Measurements from ENCODE around the gene NIPBL.

NIPBL gene

DNA sequence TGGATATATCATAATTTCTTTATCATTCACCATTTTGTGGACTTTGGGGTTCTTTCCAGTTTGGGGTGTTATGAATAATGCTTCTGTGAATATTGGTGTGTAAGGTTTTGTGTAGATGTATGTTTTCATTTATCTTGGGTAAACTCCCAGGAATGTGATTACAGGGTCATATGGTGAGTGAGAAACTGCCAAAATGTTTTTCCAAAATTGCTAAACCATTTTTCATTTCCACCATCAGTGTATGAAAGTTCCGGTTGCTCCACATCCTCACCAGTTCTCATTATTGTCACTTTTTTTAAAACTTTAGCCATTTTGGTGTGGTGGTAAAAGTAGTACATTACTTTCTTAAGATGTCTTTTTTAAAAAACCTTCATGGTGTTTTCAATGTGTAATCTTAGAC lies 152.9 kb downstream of the NIPBL start:
- WGBS, 2 experiments (ENCODE audit: insufficient coverage in 2 of 2), result no CpG with 5 or more reads among the region's 1 CpG
- no peaks in the 10 kb centered on the region for H3K9me3 ChIP-seq (ENCODE audit: control insufficient read depth, low read length)
- no peak overlapping the region for H3K27ac ChIP-seq (ENCODE audit: low read depth, low read length, severe bottlenecking)
- no peaks in the 10 kb centered on the region for H3K4me1 ChIP-seq (ENCODE audit: control insufficient read depth, insufficient read depth, low read length, poor library complexity, severe bottlenecking)
- peaks cover 51% of the 10 kb centered on the region for H3K36me3 ChIP-seq (ENCODE audit: control insufficient read depth, insufficient read depth, low read length)
- no peak overlapping the region for H3K4me3 ChIP-seq (ENCODE audit: extremely low read depth, insufficient read depth, low read length, poor library complexity, severe bottlenecking)

DNA sequence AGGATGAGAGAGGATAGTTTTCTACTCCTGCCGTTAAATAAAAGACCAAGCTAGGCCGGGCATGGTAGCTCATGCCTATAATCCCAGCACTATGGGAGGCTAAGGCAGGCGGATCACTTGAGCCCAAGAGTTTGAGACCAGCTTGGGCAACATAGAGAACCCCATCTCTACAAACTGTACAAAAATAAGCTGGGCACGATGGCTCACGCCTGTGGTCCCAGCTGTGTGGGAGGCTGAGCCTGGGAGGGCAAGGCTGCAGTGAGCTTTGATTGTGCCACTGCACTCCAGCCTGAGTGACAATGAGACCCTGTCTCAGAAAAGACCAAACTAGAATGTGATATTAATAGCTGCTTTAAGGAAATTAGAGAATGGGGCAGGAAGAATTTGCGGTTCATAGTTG lies 158.4 kb downstream of the NIPBL start:
- 86 to 87% methylated on average over 5 to 6 of the region's 6 CpGs for WGBS, 2 experiments (ENCODE audit: insufficient coverage in 2 of 2)
- Histone ChIP-seq H3K4me3 (ENCODE audit: extremely low read depth, insufficient read depth, low read length, poor library complexity, severe bottlenecking) (no peak overlapping the region), H3K4me1 (ENCODE audit: control insufficient read depth, insufficient read depth, low read length, poor library complexity, severe bottlenecking) (no peaks in the 10 kb centered on the region), H3K9me3 (ENCODE audit: control insufficient read depth, low read length) (no peaks in the 10 kb centered on the region), H3K27ac (ENCODE audit: low read depth, low read length, severe bottlenecking) (no peak overlapping the region), H3K36me3 (ENCODE audit: control insufficient read depth, insufficient read depth, low read length) (peaks cover 25% of the 10 kb centered on the region)

DNA sequence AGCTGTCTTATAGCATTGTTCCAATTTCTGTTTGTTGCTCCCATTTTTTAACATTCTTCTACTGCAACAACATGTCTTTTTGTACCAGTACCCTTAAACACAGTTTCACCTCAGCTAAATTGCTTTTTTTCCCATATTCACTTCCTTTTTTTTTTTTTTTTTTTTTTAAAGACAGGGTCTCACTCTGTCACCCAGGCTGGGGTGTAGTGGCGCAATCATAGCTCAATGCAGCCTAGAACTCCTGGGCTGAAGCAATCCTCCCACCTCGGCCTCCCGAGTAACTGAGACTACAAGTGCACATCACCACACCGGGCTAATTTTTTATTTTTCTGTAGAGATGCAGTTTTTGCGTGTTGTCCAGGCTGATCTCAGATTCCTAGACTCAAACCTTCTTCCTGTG lies 161.3 kb downstream of the NIPBL start:
- H3K36me3 ChIP-seq (ENCODE audit: control insufficient read depth, insufficient read depth, low read length), result peaks cover 18% of the 10 kb centered on the region
- H3K9me3 ChIP-seq (ENCODE audit: control insufficient read depth, low read length), result no peaks in the 10 kb centered on the region
- H3K27ac ChIP-seq (ENCODE audit: low read depth, low read length, severe bottlenecking), result no peak overlapping the region
- H3K4me1 ChIP-seq (ENCODE audit: control insufficient read depth, insufficient read depth, low read length, poor library complexity, severe bottlenecking), result no peaks in the 10 kb centered on the region
- no peak overlapping the region for H3K4me3 ChIP-seq (ENCODE audit: extremely low read depth, insufficient read depth, low read length, poor library complexity, severe bottlenecking)
- WGBS, 2 experiments (ENCODE audit: insufficient coverage in 2 of 2), result 88 to 97% methylated on average over 4 of the region's 5 CpGs

DNA sequence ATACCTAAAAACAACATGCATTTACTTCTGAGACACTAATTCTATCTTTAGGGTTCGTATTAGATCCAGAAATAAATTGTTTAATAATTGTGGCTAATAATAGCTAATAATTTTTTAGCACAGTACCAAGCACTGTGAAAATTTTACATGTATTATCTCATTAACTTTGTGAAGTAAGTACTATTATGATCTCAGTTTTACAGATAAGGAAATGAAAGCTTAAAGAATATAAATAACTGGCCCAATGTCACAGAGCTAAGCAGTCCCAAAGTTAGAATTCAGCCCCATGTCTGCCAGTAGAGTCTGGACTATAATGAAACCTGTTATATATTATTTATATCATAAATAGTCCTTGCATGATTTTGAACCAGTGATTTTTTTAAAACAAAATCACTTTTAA lies 163.3 kb downstream of the NIPBL start:
- Histone ChIP-seq H3K4me3 (ENCODE audit: extremely low read depth, insufficient read depth, low read length, poor library complexity, severe bottlenecking) (no peak overlapping the region), H3K4me1 (ENCODE audit: control insufficient read depth, insufficient read depth, low read length, poor library complexity, severe bottlenecking) (no peaks in the 10 kb centered on the region), H3K36me3 (ENCODE audit: control insufficient read depth, insufficient read depth, low read length) (peaks cover 26% of the 10 kb centered on the region), H3K9me3 (ENCODE audit: control insufficient read depth, low read length) (no peaks in the 10 kb centered on the region), H3K27ac (ENCODE audit: low read depth, low read length, severe bottlenecking) (no peak overlapping the region)
- WGBS, 2 experiments (ENCODE audit: insufficient coverage in 2 of 2), result no CpG with 5 or more reads among the region's 1 CpG

DNA sequence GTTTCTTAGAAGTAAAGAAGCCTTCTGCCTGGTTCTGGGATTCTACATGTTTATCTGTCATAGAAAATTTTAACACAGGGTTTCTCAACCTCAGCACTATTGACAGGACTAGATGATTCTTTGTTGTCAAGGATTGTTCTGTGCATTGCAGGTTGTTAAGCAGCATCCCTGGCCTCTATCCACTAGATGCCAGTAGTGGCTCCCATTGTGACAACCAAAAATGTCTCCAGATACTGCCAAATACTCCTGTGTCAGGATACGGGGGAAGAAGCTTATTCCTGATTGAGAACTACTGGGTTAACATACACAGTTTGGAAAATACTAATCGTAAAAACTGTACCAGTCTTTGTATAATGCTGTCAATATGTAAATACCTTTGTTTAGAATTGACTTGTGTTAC lies 167.1 kb downstream of the NIPBL start:
- Histone ChIP-seq H3K4me3 (ENCODE audit: extremely low read depth, insufficient read depth, low read length, poor library complexity, severe bottlenecking) (no peak overlapping the region), H3K27ac (ENCODE audit: low read depth, low read length, severe bottlenecking) (no peak overlapping the region), H3K9me3 (ENCODE audit: control insufficient read depth, low read length) (no peaks in the 10 kb centered on the region), H3K4me1 (ENCODE audit: control insufficient read depth, insufficient read depth, low read length, poor library complexity, severe bottlenecking) (no peaks in the 10 kb centered on the region), H3K36me3 (ENCODE audit: control insufficient read depth, insufficient read depth, low read length) (peaks cover 39% of the 10 kb centered on the region)
- 60% methylated on average over 1 of the region's 2 CpGs; no CpG with 5 or more reads in 1 of the 2 experiments for WGBS, 2 experiments (ENCODE audit: insufficient coverage in 2 of 2)

DNA sequence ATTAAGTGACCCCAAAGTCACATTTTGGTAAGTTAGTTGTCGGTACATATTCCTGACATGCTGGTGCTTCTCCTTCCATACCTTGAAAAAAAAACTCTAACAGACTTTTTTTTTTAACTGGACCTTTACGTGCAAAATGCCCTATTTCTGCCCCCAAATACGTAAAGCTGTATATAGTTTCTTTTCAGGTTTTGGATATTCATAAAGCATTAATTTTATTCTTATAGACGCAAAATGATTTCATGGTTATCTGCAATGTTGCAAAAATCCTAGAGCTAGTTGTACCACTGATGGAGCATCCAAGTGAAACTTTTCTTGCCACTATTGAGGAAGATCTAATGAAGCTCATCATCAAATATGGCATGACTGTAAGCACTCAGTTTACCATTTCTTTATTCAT lies 167.6 kb downstream of the NIPBL start:
- Histone ChIP-seq H3K4me3 (ENCODE audit: extremely low read depth, insufficient read depth, low read length, poor library complexity, severe bottlenecking) (no peak overlapping the region), H3K27ac (ENCODE audit: low read depth, low read length, severe bottlenecking) (no peak overlapping the region), H3K4me1 (ENCODE audit: control insufficient read depth, insufficient read depth, low read length, poor library complexity, severe bottlenecking) (no peaks in the 10 kb centered on the region), H3K36me3 (ENCODE audit: control insufficient read depth, insufficient read depth, low read length) (peaks cover 39% of the 10 kb centered on the region), H3K9me3 (ENCODE audit: control insufficient read depth, low read length) (no peaks in the 10 kb centered on the region)
- 100% methylated on average over 1 of the region's 4 CpGs; no CpG with 5 or more reads in 1 of the 2 experiments for WGBS, 2 experiments (ENCODE audit: insufficient coverage in 2 of 2)

DNA sequence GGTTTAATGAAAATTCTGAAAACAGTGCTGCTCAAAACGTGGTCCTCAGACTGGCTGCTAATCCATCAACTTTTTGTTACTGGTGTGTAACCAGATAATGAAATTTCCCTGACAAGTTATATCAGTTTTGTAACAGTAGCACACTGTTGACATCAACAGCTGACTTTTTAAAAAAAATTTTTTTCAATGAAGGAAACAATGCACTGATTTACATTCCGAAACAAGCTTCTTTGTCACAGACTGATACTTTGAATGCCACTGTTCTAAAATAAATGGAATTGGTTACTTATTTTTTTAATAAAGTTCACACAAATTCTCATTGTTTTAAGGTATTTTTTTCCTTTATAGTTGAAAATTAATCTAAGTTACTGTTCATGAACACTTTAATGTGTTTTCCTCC lies 169.1 kb downstream of the NIPBL start:
- Histone ChIP-seq H3K9me3 (ENCODE audit: control insufficient read depth, low read length) (no peaks in the 10 kb centered on the region), H3K4me1 (ENCODE audit: control insufficient read depth, insufficient read depth, low read length, poor library complexity, severe bottlenecking) (no peaks in the 10 kb centered on the region), H3K36me3 (ENCODE audit: control insufficient read depth, insufficient read depth, low read length) (peaks cover 47% of the 10 kb centered on the region), H3K27ac (ENCODE audit: low read depth, low read length, severe bottlenecking) (no peak overlapping the region), H3K4me3 (ENCODE audit: extremely low read depth, insufficient read depth, low read length, poor library complexity, severe bottlenecking) (no peak overlapping the region)
- 78 to 100% methylated on average over 1 of the region's 2 CpGs for whole genome bisulfite sequencing, 2 experiments (ENCODE audit: insufficient coverage in 2 of 2)

DNA sequence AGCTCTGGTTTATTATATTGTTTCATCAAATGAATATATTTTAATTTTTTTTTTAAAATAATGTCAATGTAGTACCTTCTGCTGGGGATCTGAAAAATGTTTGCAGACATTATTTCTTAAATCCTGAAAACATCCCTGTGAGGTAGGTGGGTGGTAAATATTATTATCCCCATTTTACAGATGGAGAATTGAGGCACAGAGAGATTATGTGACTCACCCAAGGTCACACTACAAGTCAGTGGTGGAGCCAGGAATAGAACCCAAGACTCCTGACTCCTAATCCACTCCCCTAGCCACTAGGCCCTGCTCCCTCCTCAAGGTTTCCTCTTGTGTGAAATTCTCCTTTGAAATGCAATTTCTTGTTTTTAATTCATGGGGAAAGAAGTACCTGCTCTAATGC lies 171.4 kb downstream of the NIPBL start:
- H3K9me3 ChIP-seq (ENCODE audit: control insufficient read depth, low read length), result no peaks in the 10 kb centered on the region
- H3K4me1 ChIP-seq (ENCODE audit: control insufficient read depth, insufficient read depth, low read length, poor library complexity, severe bottlenecking), result no peaks in the 10 kb centered on the region
- no peak overlapping the region for H3K4me3 ChIP-seq (ENCODE audit: extremely low read depth, insufficient read depth, low read length, poor library complexity, severe bottlenecking)
- peaks cover 60% of the 10 kb centered on the region for H3K36me3 ChIP-seq (ENCODE audit: control insufficient read depth, insufficient read depth, low read length)
- no peak overlapping the region for H3K27ac ChIP-seq (ENCODE audit: low read depth, low read length, severe bottlenecking)

DNA sequence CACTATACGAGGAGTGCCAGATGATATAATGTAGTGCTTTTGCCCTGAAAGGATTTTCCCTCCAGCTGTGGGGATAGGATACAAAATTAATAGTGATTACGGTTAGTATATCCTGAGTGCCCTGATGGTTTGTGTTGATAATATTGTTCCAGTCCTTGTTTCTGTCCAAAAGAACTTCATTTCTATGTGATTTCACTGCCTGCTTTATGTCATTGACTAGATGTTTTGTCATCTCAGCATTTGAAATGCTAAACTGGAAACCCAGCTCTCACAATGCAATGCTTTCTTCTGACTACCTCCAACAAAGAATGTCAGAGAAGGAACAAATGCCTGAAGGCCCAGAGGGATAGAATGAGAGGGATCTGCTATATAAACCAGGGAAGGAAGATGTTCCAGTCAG lies 177.8 kb downstream of the NIPBL start:
- no peaks in the 10 kb centered on the region for H3K4me1 ChIP-seq (ENCODE audit: control insufficient read depth, insufficient read depth, low read length, poor library complexity, severe bottlenecking)
- H3K27ac ChIP-seq (ENCODE audit: low read depth, low read length, severe bottlenecking), result no peak overlapping the region
- no peaks in the 10 kb centered on the region for H3K9me3 ChIP-seq (ENCODE audit: control insufficient read depth, low read length)
- H3K4me3 ChIP-seq (ENCODE audit: extremely low read depth, insufficient read depth, low read length, poor library complexity, severe bottlenecking), result no peak overlapping the region
- 93 to 100% methylated on average over 1 to 2 of the region's 2 CpGs for WGBS, 2 experiments (ENCODE audit: insufficient coverage in 2 of 2)
- H3K36me3 ChIP-seq (ENCODE audit: control insufficient read depth, insufficient read depth, low read length), result peaks cover 68% of the 10 kb centered on the region

DNA sequence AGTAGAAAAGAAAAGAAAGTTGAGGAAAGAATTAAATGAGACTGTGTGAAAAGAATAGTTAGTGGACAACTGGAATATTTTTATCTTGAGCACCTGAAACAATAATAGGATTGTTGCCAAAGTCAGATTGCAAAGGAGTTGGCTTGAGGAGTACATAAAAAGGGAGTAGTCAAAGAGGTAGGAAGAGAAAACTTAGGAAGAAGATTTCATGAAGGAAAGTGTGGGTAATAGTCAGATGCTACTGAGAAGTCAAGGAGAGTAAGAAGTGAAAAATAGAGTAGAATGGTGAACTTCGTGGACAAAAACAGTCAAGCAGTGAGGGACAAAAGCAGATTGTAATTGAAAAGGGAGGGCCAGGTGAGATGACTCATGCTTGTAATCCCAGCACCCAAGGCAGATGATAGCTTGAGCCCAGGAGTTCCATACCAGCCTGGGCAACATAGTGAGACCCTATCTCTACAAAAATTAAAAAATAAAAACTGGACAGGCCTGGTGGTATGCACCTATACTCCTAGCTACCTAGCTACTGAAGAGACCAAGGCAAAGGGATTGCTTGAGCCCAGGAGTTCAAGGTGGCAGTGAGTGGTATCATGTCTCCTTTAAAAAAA lies 178.9 kb downstream of the NIPBL start:
- peaks cover 68% of the 10 kb centered on the region for H3K36me3 ChIP-seq (ENCODE audit: control insufficient read depth, insufficient read depth, low read length)
- no peaks in the 10 kb centered on the region for H3K9me3 ChIP-seq (ENCODE audit: control insufficient read depth, low read length)
- H3K4me1 ChIP-seq (ENCODE audit: control insufficient read depth, insufficient read depth, low read length, poor library complexity, severe bottlenecking), result no peaks in the 10 kb centered on the region
- WGBS, 2 experiments (ENCODE audit: insufficient coverage in 2 of 2), result 75 to 100% methylated on average over 1 of the region's 1 CpG
- no peak overlapping the region for H3K27ac ChIP-seq (ENCODE audit: low read depth, low read length, severe bottlenecking)
- H3K4me3 ChIP-seq (ENCODE audit: extremely low read depth, insufficient read depth, low read length, poor library complexity, severe bottlenecking), result no peak overlapping the region

DNA sequence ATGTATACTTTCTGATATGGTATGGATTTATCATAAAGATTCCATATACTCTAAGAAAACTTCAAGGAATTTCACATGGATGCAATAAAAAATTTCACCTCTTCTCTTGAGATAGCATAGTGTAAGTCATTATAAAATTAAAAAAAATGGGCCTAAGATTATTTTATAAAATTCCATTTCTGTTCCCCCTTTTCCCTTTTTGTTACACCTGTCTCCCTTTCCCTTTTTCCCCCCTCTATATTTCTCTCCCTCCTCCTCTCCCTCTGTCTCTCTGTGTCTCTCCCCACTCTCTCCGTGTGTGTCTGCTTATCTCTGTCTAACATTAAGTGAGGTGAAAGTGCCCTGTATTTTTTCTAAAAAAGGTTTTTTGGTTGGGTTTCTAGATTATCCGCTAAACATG lies 180.2 kb downstream of the NIPBL start:
- H3K36me3 ChIP-seq (ENCODE audit: control insufficient read depth, insufficient read depth, low read length), result peaks cover 73% of the 10 kb centered on the region
- no peak overlapping the region for H3K27ac ChIP-seq (ENCODE audit: low read depth, low read length, severe bottlenecking)
- no peak overlapping the region for H3K4me3 ChIP-seq (ENCODE audit: extremely low read depth, insufficient read depth, low read length, poor library complexity, severe bottlenecking)
- H3K9me3 ChIP-seq (ENCODE audit: control insufficient read depth, low read length), result no peaks in the 10 kb centered on the region
- H3K4me1 ChIP-seq (ENCODE audit: control insufficient read depth, insufficient read depth, low read length, poor library complexity, severe bottlenecking), result no peaks in the 10 kb centered on the region
- 80 to 100% methylated on average over 1 of the region's 2 CpGs for WGBS, 2 experiments (ENCODE audit: insufficient coverage in 2 of 2)

Data from mesodermal cell (in vitro differentiated cells).